ENCODE measurements around the gene PILRA. TPM values are rescaled to one million over a fixed set of nuclear protein-coding genes. Genes with fewer than 3 reads are reported as not detected.
A peak's percentile ranks its signal among the peaks of the same experiment; 100 is the strongest.

PILRA gene
- total and polyA plus RNA-seq, 2 of the 8 experiments (the other 6 are each of a cell fraction or from before 2014, with no cell fraction given) = 7.6 to 10.6 TPM

- H3K14ac ChIP-seq (ENCODE audit: insufficient read length) = no peak overlapping the region
- H3K27me3 ChIP-seq (replicated peaks in 1 of 4; ENCODE audit: control insufficient read depth in 3 of 4, extremely low read depth in 1 of 4, insufficient read depth in 3 of 4, low read length in 3 of 4) = peaks cover 0 to 6% (median 6%) of the 10 kb centered on the region in 4 experiments; a peak in 4 of 7 replicates
- H3K79me1 ChIP-seq (ENCODE audit: low read depth, low read length) = peaks cover 2% of the 10 kb centered on the region
- 71% methylated on average over 11 of the region's 16 CpGs; no CpG with 5 or more reads in 1 of the 2 experiments for WGBS, 2 experiments (ENCODE audit: extremely low coverage in 1 of 2, insufficient coverage in 1 of 2, insufficient read length in 1 of 2, insufficient replicate concordance in 2 of 2, low coverage in 1 of 2, low lambda C conversion rate in 2 of 2, missing lambda C conversion rate in 1 of 2)
- H3K4me1 ChIP-seq (replicated peaks in 1 of 4; ENCODE audit: control insufficient read depth in 3 of 4, insufficient read depth in 4 of 4, low read length in 3 of 4) = peaks cover 0 to 16% (median 8%) of the 10 kb centered on the region in 4 experiments; a peak in 6 of 7 replicates
- H4K5ac ChIP-seq (ENCODE audit: insufficient read length, low read depth, low read length) = peak overlapping the region; percentile 23
- peak overlapping the region; percentile 63 for H4K91ac ChIP-seq (replicated peaks; ENCODE audit: insufficient read length, low read length)
- no peak overlapping the region for H3K27ac ChIP-seq (ENCODE audit: low read depth, low read length)
- FAIRE-seq (no peak), DNase-seq (ENCODE audit: low read depth in 1 of 2, low spot score in 2 of 2) (no peak)
- H3K23ac ChIP-seq (ENCODE audit: insufficient read length) = no peak overlapping the region
- peaks cover 0 to 25% of the 10 kb centered on the region in 2 experiments; a peak in 3 of 4 replicates for H3K79me2 ChIP-seq (ENCODE audit: control insufficient read depth in 1 of 2, insufficient read depth in 2 of 2, low read length in 2 of 2)
- H2BK20ac ChIP-seq (ENCODE audit: low read length) = no peak overlapping the region
- H2BK12ac ChIP-seq (ENCODE audit: low read depth, low read length) = peak overlapping the region; percentile 68
- no peak overlapping the region for H3K9ac ChIP-seq (replicated peaks in 1 of 4; ENCODE audit: extremely low read depth in 1 of 4, low read depth in 3 of 4, low read length in 3 of 4)
- peak overlapping the region in 3 of 4 experiments; percentile 63 to 84 (median 76); a peak in 4 of 8 replicates for H3K4me3 ChIP-seq (ENCODE audit: extremely low read depth in 1 of 4, insufficient read depth in 2 of 4, low read depth in 3 of 4, low read length in 4 of 4)
- H2BK15ac ChIP-seq (ENCODE audit: low read length) = no peak overlapping the region
- 0 out of 2 replicates have a peak overlapping the region, but pooled peaks have one; percentile 86 for H4K8ac ChIP-seq (ENCODE audit: extremely low read depth, insufficient read depth, low read length)
- 0 out of 2 replicates have a peak overlapping the region, but pooled peaks have one; percentile 11 for H2AFZ ChIP-seq (ENCODE audit: low read length)
- CTCF ChIA-PET (ENCODE audit: partially characterized antibody) = interaction anchor here (0.7 to 1.3 kb wide), 5 partner anchors 23 to 157 kb away, joined by 3 to 4 read pairs (median 3); no protein-coding TSS in a partner anchor
- H3K9me3 ChIP-seq (ENCODE audit: insufficient read depth in 2 of 2, low read depth in 1 of 2, low read length in 1 of 2) = peaks cover 0 to 6% of the 10 kb centered on the region in 2 experiments; a peak in 1 of 4 replicates
- peaks cover 8% of the 10 kb centered on the region; the same call in 1 of the 2 replicates for H3K23me2 ChIP-seq (ENCODE audit: low read depth, low read length)
- H3K36me3 ChIP-seq (ENCODE audit: control insufficient read depth in 2 of 4, insufficient read depth in 4 of 4, low read length in 3 of 4) = peaks cover 0 to 20% (median 2%) of the 10 kb centered on the region in 4 experiments; a peak in 3 of 8 replicates
- H3K56ac ChIP-seq (replicated peaks; ENCODE audit: insufficient read length, low read depth, low read length) = no peak overlapping the region
- POLR2A ChIA-PET (ENCODE audit: partially characterized antibody) = interaction anchor here (0.6 to 4.2 kb wide), 29 partner anchors 8 to 326 kb away, joined by 3 to 81 read pairs (median 12); partner anchors contain the start of genes AP4M1, GAL3ST4, MCM7 and PILRA
- peaks cover 4 to 7% of the 10 kb centered on the region in 2 experiments for H4K20me1 ChIP-seq (replicated peaks in 1 of 2; ENCODE audit: control insufficient read depth in 1 of 2, insufficient read depth in 2 of 2, low read length in 2 of 2)
- H3K18ac ChIP-seq (ENCODE audit: extremely low read depth, low read length) = peak overlapping the region; percentile 73
- H3K4ac ChIP-seq (replicated peaks; ENCODE audit: insufficient read length, low read depth, low read length) = no peak overlapping the region
- H2AK5ac ChIP-seq (ENCODE audit: low read depth, low read length) = no peak overlapping the region
- no peak overlapping the region for H2BK5ac ChIP-seq (ENCODE audit: low read depth, low read length)
- H3K4me2 ChIP-seq (ENCODE audit: insufficient read depth in 1 of 2, low read depth in 2 of 2, low read length in 2 of 2) = peak overlapping the region; percentile 84 to 88
- TF ChIP-seq TEAD4 (IDR thresholded peaks at IDR 0.05; ENCODE audit: low read depth, low read length) (no peak), RNF2 (IDR thresholded peaks at IDR 0.05; ENCODE audit: borderline replicate concordance, low read depth, low read length, missing control alignments, poor library complexity, severe bottlenecking) (peak; percentile 85), CTCF (IDR thresholded peaks at IDR 0.05; ENCODE audit: control extremely low read depth in 1 of 3, insufficient read depth in 1 of 3, low read depth in 1 of 3, low read length in 3 of 3) (no peak; a peak in 1 of 4 replicates), CTBP2 (IDR thresholded peaks at IDR 0.05; ENCODE audit: borderline replicate concordance, insufficient read depth, insufficient read length, low read length) (no peak), CHD2 (IDR thresholded peaks at IDR 0.05; ENCODE audit: low read length) (no peak), POLR2A (IDR thresholded peaks at IDR 0.05; ENCODE audit: control extremely low read depth in 1 of 2, low read depth in 2 of 2, low read length in 2 of 2) (no peak), TCF12 (IDR thresholded peaks at IDR 0.05; ENCODE audit: low read depth, low read length) (no peak), KDM1A (IDR thresholded peaks at IDR 0.05; ENCODE audit: borderline replicate concordance, low read length) (peak; percentile 90; the same call in 1 of the 2 replicates), POLR2AphosphoS5 (IDR thresholded peaks at IDR 0.05; ENCODE audit: low read depth, low read length) (no peak)
- no peak overlapping the region for H2BK120ac ChIP-seq (replicated peaks; ENCODE audit: low read depth, low read length)
These were observed 54.5 kb downstream of the PILRA start for GRCh38 chr7:100427762-100428198.
